Measurements from ENCODE around the gene ULK4. TPM values are rescaled to one million over a fixed set of nuclear protein-coding genes. Genes with fewer than 3 reads are reported as not detected.

The ULK4 gene
- total RNA-seq, 1 experiment from 2014 or later: 4.2 TPM

GRCh38 chr3:41668379-41668778, 293.5 kb downstream of the ULK4 start:
- Histone ChIP-seq H3K4me3 (ENCODE audit: low read depth, low read length) (no peak overlapping the region), H3K9me3 (peaks cover 4% of the 10 kb centered on the region; the same call in 1 of the 2 replicates), H3K36me3 (ENCODE audit: control insufficient read depth, insufficient read depth, low read length) (no peaks in the 10 kb centered on the region), H3K4me1 (no peaks in the 10 kb centered on the region), H3K27me3 (replicated peaks; ENCODE audit: control insufficient read depth, insufficient read depth, low read length) (no peaks in the 10 kb centered on the region)
- ChIA-PET CTCF (no interaction called here), POLR2A (no interaction called here)
- no peak for DNase-seq
- intact Hi-C loops (cut with micrococcal nuclease; ENCODE audit: unreplicated experiment): no loop called here
- H3K4me3 Mint-ChIP-seq (ENCODE audit: unreplicated experiment): no peak overlapping the region
- TF ChIP-seq CTCF (IDR thresholded peaks at IDR 0.05; ENCODE audit: insufficient read depth in 1 of 2, low read depth in 1 of 2, low read length in 1 of 2, severe bottlenecking in 1 of 2, unreplicated experiment in 1 of 2): no peak
- H3K27ac Mint-ChIP-seq (ENCODE audit: unreplicated experiment): no peak overlapping the region
- peaks cover 10% of the 10 kb centered on the region for H3K9me3 Mint-ChIP-seq (ENCODE audit: unreplicated experiment)
- H3K4me1 Mint-ChIP-seq (ENCODE audit: low read depth, unreplicated experiment): no peaks in the 10 kb centered on the region
- no peaks in the 10 kb centered on the region for H3K36me3 Mint-ChIP-seq (ENCODE audit: insufficient read depth, unreplicated experiment)
- H3K27me3 Mint-ChIP-seq (ENCODE audit: insufficient read depth, unreplicated experiment): no peaks in the 10 kb centered on the region
- no TSS peak for BruUV-seq (replicated peaks)

- Histone ChIP-seq H3K4me3 (ENCODE audit: low read depth, low read length) (no peak overlapping the region), H3K36me3 (ENCODE audit: control insufficient read depth, insufficient read depth, low read length) (no peaks in the 10 kb centered on the region), H3K9me3 (peaks cover 4% of the 10 kb centered on the region; the same call in 1 of the 2 replicates), H3K27me3 (replicated peaks; ENCODE audit: control insufficient read depth, insufficient read depth, low read length) (no peaks in the 10 kb centered on the region), H3K4me1 (no peaks in the 10 kb centered on the region)
- CTCF ChIA-PET: no interaction called here
- POLR2A ChIA-PET: no interaction called here
- no peaks in the 10 kb centered on the region for H3K27me3 Mint-ChIP-seq (ENCODE audit: insufficient read depth, unreplicated experiment)
- BruUV-seq (replicated peaks): no TSS peak
- H3K27ac Mint-ChIP-seq (ENCODE audit: unreplicated experiment): no peak overlapping the region
- intact Hi-C loops (cut with micrococcal nuclease; ENCODE audit: unreplicated experiment): no loop called here
- DNase-seq: no peak
- peaks cover 6% of the 10 kb centered on the region for H3K4me1 Mint-ChIP-seq (ENCODE audit: low read depth, unreplicated experiment)
- no peaks in the 10 kb centered on the region for H3K36me3 Mint-ChIP-seq (ENCODE audit: insufficient read depth, unreplicated experiment)
- no peak for TF ChIP-seq CTCF (IDR thresholded peaks at IDR 0.05; ENCODE audit: insufficient read depth in 1 of 2, low read depth in 1 of 2, low read length in 1 of 2, severe bottlenecking in 1 of 2, unreplicated experiment in 1 of 2)
- no peak overlapping the region for H3K4me3 Mint-ChIP-seq (ENCODE audit: unreplicated experiment)
- H3K9me3 Mint-ChIP-seq (ENCODE audit: unreplicated experiment): peaks cover 10% of the 10 kb centered on the region
Observed at GRCh38 chr3:41662288-41662687, 299.6 kb downstream of the ULK4 start.

- H3K4me1 ChIP-seq: no peaks in the 10 kb centered on the region
- no peaks in the 10 kb centered on the region for H3K36me3 ChIP-seq (ENCODE audit: control insufficient read depth, insufficient read depth, low read length)
- intact Hi-C loops (cut with micrococcal nuclease; ENCODE audit: unreplicated experiment): no loop called here
- TF ChIP-seq CTCF (IDR thresholded peaks at IDR 0.05; ENCODE audit: insufficient read depth in 1 of 2, low read depth in 1 of 2, low read length in 1 of 2, severe bottlenecking in 1 of 2, unreplicated experiment in 1 of 2): no peak
- Mint-ChIP-seq H3K4me1 (ENCODE audit: low read depth, unreplicated experiment) (peaks cover 6% of the 10 kb centered on the region), H3K27ac (ENCODE audit: unreplicated experiment) (no peak overlapping the region), H3K36me3 (ENCODE audit: insufficient read depth, unreplicated experiment) (no peaks in the 10 kb centered on the region), H3K9me3 (ENCODE audit: unreplicated experiment) (peaks cover 10% of the 10 kb centered on the region), H3K27me3 (ENCODE audit: insufficient read depth, unreplicated experiment) (no peaks in the 10 kb centered on the region), H3K4me3 (ENCODE audit: unreplicated experiment) (no peak overlapping the region)
- POLR2A ChIA-PET: no interaction called here
- peaks cover 4% of the 10 kb centered on the region; the same call in 1 of the 2 replicates for H3K9me3 ChIP-seq
- no peak for DNase-seq
- CTCF ChIA-PET: no interaction called here
- no peak overlapping the region for H3K4me3 ChIP-seq (ENCODE audit: low read depth, low read length)
- no TSS peak for BruUV-seq (replicated peaks)
- H3K27me3 ChIP-seq (replicated peaks; ENCODE audit: control insufficient read depth, insufficient read depth, low read length): no peaks in the 10 kb centered on the region
Observed at GRCh38 chr3:41661796-41662195, 300.1 kb downstream of the ULK4 start.
